HTERT RPE-1 (cell line): Measurements from ENCODE around the gene ACVR1.
"Not testable (repeated sequence)": the region's sequence is repeated elsewhere in the genome, so short reads cannot be mapped to it uniquely, and the experiment has no call there.

Source experiments
- in situ Hi-C: fragments of 300-500 bp; cut with MboI; formaldehyde crosslinking; loops from 4 replicates; pipeline ENCODE4 v1.14.3; 2020; ENCODE audit warnings: low sequenced_read_pairs

Gene ACVR1

GRCh38 chr2:157726946-157727345 is 149.2 kb downstream of the ACVR1 start:
- in situ Hi-C loops, result no loop called here

GRCh38 chr2:157725846-157726245 is 150.3 kb downstream of the ACVR1 start:
- in situ Hi-C loops, result no loop called here

GRCh38 chr2:157722580-157723234 is 153.4 kb downstream of the ACVR1 start:
- in situ Hi-C loops, result no loop called here

GRCh38 chr2:157720504-157720903 is 155.6 kb downstream of the ACVR1 start:
- in situ Hi-C loops, result no loop called here

GRCh38 chr2:157704653-157705052 is 171.5 kb downstream of the ACVR1 start:
- in situ Hi-C loops, result not testable (repeated sequence)

GRCh38 chr2:157704148-157704547 is 172.0 kb downstream of the ACVR1 start:
- in situ Hi-C loops, result not testable (repeated sequence)

GRCh38 chr2:157699806-157700205 is 176.3 kb downstream of the ACVR1 start:
- in situ Hi-C loops, result no loop called here

GRCh38 chr2:157699009-157699408 is 177.1 kb downstream of the ACVR1 start:
- in situ Hi-C loops, result no loop called here

GRCh38 chr2:157698430-157698829 is 177.7 kb downstream of the ACVR1 start:
- in situ Hi-C loops, result no loop called here

- in situ Hi-C loops, result no loop called here
These were observed 180.1 kb downstream of the ACVR1 start for GRCh38 chr2:157696036-157696435.

- in situ Hi-C loops, result no loop called here
These were observed 183.4 kb downstream of the ACVR1 start for GRCh38 chr2:157692768-157693167.

GRCh38 chr2:157691695-157692094 is 184.4 kb downstream of the ACVR1 start:
- in situ Hi-C loops, result no loop called here

- in situ Hi-C loops, result no loop called here
These were observed 185.0 kb downstream of the ACVR1 start for GRCh38 chr2:157691131-157691530.
